Trophoblast cell (in vitro differentiated cells and primary cell): ENCODE measurements around the gene CTNS.

Experiments
- DNase-seq, 2 donors: peaks; one replicate each; pipeline ENCODE4 v3.0.0-alpha.2; 2016
- H2AFZ ChIP-seq: 2 replicates; pipeline ENCODE4 v1.6.1; 2013; ENCODE audit warnings: low read length, moderate library complexity, mild to moderate bottlenecking; ENCODE audit not compliant: insufficient read depth, poor library complexity
- H2AK5ac ChIP-seq: 2 replicates; pipeline ENCODE4 v1.6.1; 2013; ENCODE audit warnings: mild to moderate bottlenecking, low read length
- H2BK120ac ChIP-seq: 2 replicates; pipeline ENCODE4 v1.6.1; 2013; ENCODE audit warnings: low read length, mild to moderate bottlenecking, moderate library complexity; ENCODE audit not compliant: insufficient read depth, poor library complexity
- H2BK12ac ChIP-seq: 2 replicates; pipeline ENCODE4 v1.6.1; 2013; ENCODE audit warnings: mild to moderate bottlenecking, low read length, moderate library complexity
- H2BK5ac ChIP-seq: 2 replicates; pipeline ENCODE4 v1.6.1; 2013; ENCODE audit warnings: low read length, low read depth, moderate library complexity, mild to moderate bottlenecking; ENCODE audit not compliant: poor library complexity
- H3K14ac ChIP-seq: 2 replicates; pipeline ENCODE4 v1.6.1; 2013; ENCODE audit warnings: mild to moderate bottlenecking, low read length
- H3K18ac ChIP-seq: 2 replicates; pipeline ENCODE4 v1.6.1; 2013; ENCODE audit warnings: mild to moderate bottlenecking, low read length
- H3K23ac ChIP-seq: 2 replicates; pipeline ENCODE4 v1.6.1; 2013; ENCODE audit warnings: low read length
- H3K27ac ChIP-seq: 2 replicates; pipeline ENCODE4 v1.5.1; 2013; ENCODE audit warnings: low read depth, mild to moderate bottlenecking, inconsistent platforms, low read length, moderate library complexity
- H3K27me3 ChIP-seq: 2 replicates; pipeline ENCODE4 v1.6.1; 2013; ENCODE audit warnings: inconsistent platforms, mild to moderate bottlenecking, low read length, moderate library complexity; ENCODE audit not compliant: insufficient read depth
- H3K36me3 ChIP-seq, 2 experiments: 1 replicate in 1 of 2; 2 replicates in 1 of 2; pipeline ENCODE4 v1.6.1; 2013; ENCODE audit warnings: low read length in 2 of 2, mild to moderate bottlenecking in 2 of 2, moderate library complexity in 1 of 2; ENCODE audit not compliant: insufficient read depth in 2 of 2, control insufficient read depth in 1 of 2
- H3K4ac ChIP-seq: 2 replicates; pipeline ENCODE4 v1.6.1; 2013; ENCODE audit warnings: low read depth, mild to moderate bottlenecking, low read length, moderate library complexity
- H3K4me1 ChIP-seq, 2 experiments: 1 replicate in 1 of 2; 2 replicates in 1 of 2; pipeline ENCODE4 v1.6.1; 2013; ENCODE audit warnings: low read length in 2 of 2, mild to moderate bottlenecking in 2 of 2, moderate library complexity in 1 of 2; ENCODE audit not compliant: insufficient read depth in 2 of 2, control insufficient read depth in 1 of 2
- H3K4me2 ChIP-seq: 2 replicates; pipeline ENCODE4 v1.6.1; 2013; ENCODE audit warnings: inconsistent platforms, mild to moderate bottlenecking, low read length, moderate library complexity
- H3K4me3 ChIP-seq: 2 replicates; pipeline ENCODE4 v1.5.1; 2013; ENCODE audit warnings: mild to moderate bottlenecking, low read depth, low read length, inconsistent platforms
- H3K79me1 ChIP-seq: one replicate; pipeline ENCODE4 v1.6.1; 2013; ENCODE audit warnings: low read length
- H3K79me2 ChIP-seq: 2 replicates; pipeline ENCODE4 v1.6.1; 2013; ENCODE audit warnings: low read length, mild to moderate bottlenecking; ENCODE audit not compliant: control insufficient read depth, insufficient read depth, poor library complexity
- H3K9ac ChIP-seq: 2 replicates; pipeline ENCODE4 v1.6.1; 2013; ENCODE audit warnings: mild to moderate bottlenecking, low read length
- H3K9me3 ChIP-seq: 2 replicates; pipeline ENCODE4 v1.6.1; 2013; ENCODE audit warnings: low read depth, mild to moderate bottlenecking, control low read depth, inconsistent platforms, low read length; ENCODE audit not compliant: insufficient read depth
- H4K12ac ChIP-seq: 2 replicates; pipeline ENCODE4 v1.6.1; 2013; ENCODE audit warnings: low read depth, mild to moderate bottlenecking, low read length, moderate library complexity
- H4K8ac ChIP-seq: 2 replicates; pipeline ENCODE4 v1.6.1; 2013; ENCODE audit warnings: low read depth, mild to moderate bottlenecking, low read length, moderate library complexity
- H4K91ac ChIP-seq: one replicate; pipeline ENCODE4 v1.6.1; 2013; ENCODE audit warnings: low read depth, mild to moderate bottlenecking, low read length, moderate library complexity
- WGBS: extraction: QIAGEN DNeasy Blood & Tissue Kit; methylation state at CpG from one replicate; pipeline ENCODE4 v1.1.7; 2013; ENCODE audit warnings: missing lambda C conversion rate; ENCODE audit not compliant: insufficient read length, insufficient coverage; ENCODE audit errors: extremely low coverage; 5-methylcytosine and 5-hydroxymethylcytosine counted together

The CTNS gene

GRCh38 chr17:3667366-3668278 lies 31.1 kb downstream of the CTNS start:
- peak overlapping the region; percentile 100 for H3K27ac ChIP-seq
- peak overlapping the region; percentile 95 for H2AFZ ChIP-seq
- peak overlapping the region; percentile 98 for H3K4ac ChIP-seq
- H3K36me3 ChIP-seq = peaks cover 32 to 33% of the 10 kb centered on the region in 2 experiments
- DNase-seq = peak; percentile 90 to 94
- H3K14ac ChIP-seq = peak overlapping the region; percentile 100
- no CpG with 5 or more reads among the region's 39 CpGs for WGBS
- peak overlapping the region; percentile 100 for H2BK5ac ChIP-seq
- H3K4me1 ChIP-seq = peaks cover 7 to 15% of the 10 kb centered on the region in 2 experiments
- peak overlapping the region; percentile 92 for H3K9ac ChIP-seq
- peaks cover 23% of the 10 kb centered on the region for H3K79me2 ChIP-seq
- peak overlapping the region; percentile 100 for H3K18ac ChIP-seq
- peak overlapping the region; percentile 100 for H4K91ac ChIP-seq
- H3K4me2 ChIP-seq = peak overlapping the region; percentile 78
- H3K79me1 ChIP-seq = peaks cover 15% of the 10 kb centered on the region
- no peak overlapping the region for H3K23ac ChIP-seq
- peak overlapping the region; percentile 63 for H2BK12ac ChIP-seq
- no peaks in the 10 kb centered on the region for H3K27me3 ChIP-seq
- H2BK120ac ChIP-seq = peak overlapping the region; percentile 100
- H4K12ac ChIP-seq = peak overlapping the region; percentile 97
- no peaks in the 10 kb centered on the region for H3K9me3 ChIP-seq
- peak overlapping the region; percentile 96 for H3K4me3 ChIP-seq
- H2AK5ac ChIP-seq = peak overlapping the region; percentile 99
- peak overlapping the region; percentile 99 for H4K8ac ChIP-seq

- WGBS = no CpG with 5 or more reads among the region's 89 CpGs
- H3K4ac ChIP-seq = peak within 1 kb of the TSS; percentile 98
Observed at GRCh38 chr17:3668279-3669084, 31.9 kb downstream of the CTNS start, which contains the start of the genes EMC6 and TAX1BP3. Gene EMC6 (plus strand): TSS chr17:3668812. CDS start chr17:3669147, 335 bp downstream. Gene TAX1BP3 (minus strand): TSS chr17:3668578. CDS start chr17:3668526, 52 bp downstream.

DNA sequence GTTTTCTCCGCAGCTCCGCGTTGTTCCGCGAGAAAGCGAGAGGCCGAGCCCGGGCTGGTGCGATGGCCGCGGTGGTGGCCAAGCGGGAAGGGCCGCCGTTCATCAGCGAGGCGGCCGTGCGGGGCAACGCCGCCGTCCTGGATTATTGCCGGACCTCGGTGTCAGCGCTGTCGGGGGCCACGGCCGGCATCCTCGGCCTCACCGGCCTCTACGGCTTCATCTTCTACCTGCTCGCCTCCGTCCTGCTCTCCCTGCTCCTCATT lies 32.5 kb downstream of the CTNS start:
- Histone ChIP-seq H3K18ac (peak overlapping the region; percentile 76), H3K27ac (no peak overlapping the region), H3K9me3 (no peaks in the 10 kb centered on the region), H3K79me2 (peaks cover 23% of the 10 kb centered on the region), H2BK5ac (peak overlapping the region; percentile 38), H3K27me3 (no peaks in the 10 kb centered on the region), H3K4ac (peak overlapping the region; percentile 92), H4K91ac (peak overlapping the region; percentile 69), H2BK12ac (no peak overlapping the region), H2BK120ac (peak overlapping the region; percentile 23), H2AK5ac (peak overlapping the region; percentile 50), H3K4me2 (peak overlapping the region; percentile 76), H3K23ac (no peak overlapping the region), H4K8ac (peak overlapping the region; percentile 96), H3K9ac (peak overlapping the region; percentile 91), H3K36me3 (peaks cover 21 to 22% of the 10 kb centered on the region in 2 experiments), H4K12ac (peak overlapping the region; percentile 91), H2AFZ (peak overlapping the region; percentile 85), H3K14ac (peak overlapping the region; percentile 78), H3K79me1 (peaks cover 15% of the 10 kb centered on the region), H3K4me3 (peak overlapping the region; percentile 97), H3K4me1 (peaks cover 7 to 15% of the 10 kb centered on the region in 2 experiments)
- no CpG with 5 or more reads among the region's 32 CpGs for WGBS
- no peak for DNase-seq

More at GRCh38 chr17:3668279-3669084, 31.9 kb downstream of the CTNS start, which contains the start of the genes EMC6 and TAX1BP3:
- peak within 1 kb of the TSS; percentile 99 for H4K8ac ChIP-seq
- peaks cover 7 to 15% of the 10 kb centered on the region in 2 experiments for H3K4me1 ChIP-seq
- peak within 1 kb of the TSS; percentile 78 for H3K4me2 ChIP-seq
- H3K9me3 ChIP-seq = no peaks in the 10 kb centered on the region
- H3K27ac ChIP-seq = peak within 1 kb of the TSS; percentile 100
- no peak within 1 kb of the TSS for H3K23ac ChIP-seq
- peak within 1 kb of the TSS; percentile 95 for H2AFZ ChIP-seq
- H3K27me3 ChIP-seq = no peaks in the 10 kb centered on the region
- H3K4me3 ChIP-seq = peak within 1 kb of the TSS; percentile 97
- peak within 1 kb of the TSS; percentile 99 for H2AK5ac ChIP-seq
- peak within 1 kb of the TSS; percentile 100 for H2BK5ac ChIP-seq
- peak within 1 kb of the TSS; percentile 92 for H3K9ac ChIP-seq
- peak within 1 kb of the TSS; percentile 97 for H4K12ac ChIP-seq
- H3K79me1 ChIP-seq = peaks cover 15% of the 10 kb centered on the region
- peak within 1 kb of the TSS; percentile 100 for H4K91ac ChIP-seq
- H3K18ac ChIP-seq = peak within 1 kb of the TSS; percentile 100
- peaks cover 26 to 27% of the 10 kb centered on the region in 2 experiments for H3K36me3 ChIP-seq
- peak; percentile 99 to 100 for DNase-seq
- peak within 1 kb of the TSS; percentile 100 for H3K14ac ChIP-seq
- H3K79me2 ChIP-seq = peaks cover 23% of the 10 kb centered on the region
- peak within 1 kb of the TSS; percentile 63 for H2BK12ac ChIP-seq
- H2BK120ac ChIP-seq = peak within 1 kb of the TSS; percentile 100

DNA sequence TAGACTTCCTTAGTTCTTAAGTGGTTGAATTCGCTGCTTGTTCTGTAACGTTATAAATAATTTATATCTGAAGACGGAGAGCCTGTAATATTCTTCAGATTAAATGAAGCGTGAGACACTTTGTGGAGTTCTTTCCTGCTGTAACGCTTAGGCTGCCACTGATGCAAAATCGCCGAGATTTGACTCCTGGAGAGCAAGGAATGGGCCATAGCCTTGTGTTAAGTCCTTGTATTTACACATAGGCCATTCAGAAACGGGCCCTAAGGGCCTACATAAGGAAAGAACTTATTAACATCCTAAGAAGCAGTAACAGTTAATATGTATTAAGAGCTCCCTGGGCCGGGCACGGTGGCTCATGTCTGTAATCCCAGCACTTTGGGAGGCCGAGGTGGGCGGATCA lies 33.0 kb downstream of the CTNS start:
- no CpG with 5 or more reads among the region's 12 CpGs for WGBS
- Histone ChIP-seq H3K4me2 (peak overlapping the region; percentile 76), H3K36me3 (peaks cover 15 to 17% of the 10 kb centered on the region in 2 experiments), H3K79me1 (peaks cover 15% of the 10 kb centered on the region), H2BK120ac (no peak overlapping the region), H2BK12ac (no peak overlapping the region), H3K23ac (no peak overlapping the region), H3K4me1 (peaks cover 11 to 18% of the 10 kb centered on the region in 2 experiments), H3K79me2 (peaks cover 23% of the 10 kb centered on the region), H3K9ac (no peak overlapping the region), H4K91ac (no peak overlapping the region), H3K9me3 (no peaks in the 10 kb centered on the region), H4K8ac (no peak overlapping the region), H3K27ac (no peak overlapping the region), H2BK5ac (no peak overlapping the region), H4K12ac (no peak overlapping the region), H3K4me3 (no peak overlapping the region), H2AK5ac (no peak overlapping the region), H3K4ac (peak overlapping the region; percentile 92), H3K18ac (no peak overlapping the region), H2AFZ (no peak overlapping the region), H3K14ac (no peak overlapping the region), H3K27me3 (no peaks in the 10 kb centered on the region)
- no peak for DNase-seq
